ENCODE measurements around the gene GGCX. TPM values are rescaled to one million over a fixed set of nuclear protein-coding genes. Genes with fewer than 3 reads are reported as not detected.

GGCX gene
- total RNA-seq, 1 donor from 2014 or later: 25.5 TPM

DNA sequence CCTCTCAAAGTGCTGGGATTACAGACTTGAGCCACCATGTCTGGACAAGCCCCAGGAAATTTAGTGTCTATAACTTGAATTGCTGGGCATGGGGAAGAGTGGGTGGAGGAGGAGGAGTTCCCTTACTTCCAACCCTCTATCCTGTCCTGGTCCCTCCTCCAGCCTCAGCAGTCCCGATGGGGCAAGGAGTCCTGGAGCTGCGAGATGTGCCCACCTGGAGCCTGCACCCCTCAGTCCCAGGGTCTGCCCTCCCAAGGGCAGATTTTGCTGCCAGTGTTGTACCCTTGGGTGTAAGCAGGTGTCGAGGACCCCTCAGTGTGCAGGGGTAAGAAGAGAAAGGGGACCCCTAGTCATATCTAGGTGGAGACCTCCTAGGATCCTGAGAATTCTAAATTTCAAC is 18.9 kb upstream of the GGCX start:
- TF ChIP-seq, protein P1, sequence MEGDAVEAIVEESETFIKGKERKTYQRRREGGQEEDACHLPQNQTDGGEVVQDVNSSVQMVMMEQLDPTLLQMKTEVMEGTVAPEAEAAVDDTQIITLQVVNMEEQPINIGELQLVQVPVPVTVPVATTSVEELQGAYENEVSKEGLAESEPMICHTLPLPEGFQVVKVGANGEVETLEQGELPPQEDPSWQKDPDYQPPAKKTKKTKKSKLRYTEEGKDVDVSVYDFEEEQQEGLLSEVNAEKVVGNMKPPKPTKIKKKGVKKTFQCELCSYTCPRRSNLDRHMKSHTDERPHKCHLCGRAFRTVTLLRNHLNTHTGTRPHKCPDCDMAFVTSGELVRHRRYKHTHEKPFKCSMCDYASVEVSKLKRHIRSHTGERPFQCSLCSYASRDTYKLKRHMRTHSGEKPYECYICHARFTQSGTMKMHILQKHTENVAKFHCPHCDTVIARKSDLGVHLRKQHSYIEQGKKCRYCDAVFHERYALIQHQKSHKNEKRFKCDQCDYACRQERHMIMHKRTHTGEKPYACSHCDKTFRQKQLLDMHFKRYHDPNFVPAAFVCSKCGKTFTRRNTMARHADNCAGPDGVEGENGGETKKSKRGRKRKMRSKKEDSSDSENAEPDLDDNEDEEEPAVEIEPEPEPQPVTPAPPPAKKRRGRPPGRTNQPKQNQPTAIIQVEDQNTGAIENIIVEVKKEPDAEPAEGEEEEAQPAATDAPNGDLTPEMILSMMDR (IDR thresholded peaks at IDR 0.05; ENCODE audit: borderline replicate concordance): no peak
- intact Hi-C loops (cut with micrococcal nuclease): no loop called here
- Histone ChIP-seq H3K36me3 (no peaks in the 10 kb centered on the region), H3K9me3 (replicated peaks) (no peaks in the 10 kb centered on the region), H3K4me1 (peaks cover 48% of the 10 kb centered on the region), H3K4me3 (no peak overlapping the region), H3K27ac (replicated peaks) (peak overlapping the region; percentile 72), H3K27me3 (ENCODE audit: low read depth) (no peaks in the 10 kb centered on the region)
- DNase-seq: no peak

DNA sequence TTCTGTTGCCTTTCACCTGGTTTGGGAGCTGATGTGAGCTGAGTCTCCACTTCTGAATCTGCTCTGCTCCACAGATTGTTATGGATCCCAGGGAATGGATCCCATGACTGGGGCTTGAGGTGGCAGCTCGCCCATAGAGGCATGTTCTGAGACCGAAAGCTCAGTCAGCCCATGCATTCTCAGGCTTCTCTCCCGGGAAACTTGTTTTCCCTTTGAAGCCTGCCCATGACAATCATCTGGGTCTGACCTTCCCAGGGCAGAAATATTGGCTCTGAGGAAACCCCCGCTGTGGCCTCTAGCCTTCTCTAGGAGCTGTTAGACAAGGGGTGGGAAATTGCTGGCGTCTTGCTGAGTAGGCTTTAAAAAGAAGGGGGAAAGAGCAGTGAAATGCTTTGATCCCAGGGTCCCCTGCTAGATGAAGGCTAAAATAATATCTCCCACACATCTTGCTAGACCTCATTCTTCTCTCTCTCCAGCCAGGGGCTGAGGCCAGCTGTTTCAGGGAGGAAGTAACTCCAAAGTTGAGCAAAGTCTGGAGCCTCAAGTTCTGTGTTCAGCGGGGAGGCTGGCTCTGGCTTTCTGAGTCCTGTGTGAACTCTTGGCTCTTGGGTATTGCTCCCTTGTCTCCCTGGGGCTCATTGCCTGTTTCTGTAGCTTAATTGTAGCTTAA is 18.1 kb upstream of the GGCX start:
- H3K36me3 ChIP-seq: no peaks in the 10 kb centered on the region
- peak overlapping the region; percentile 47 for H3K4me3 ChIP-seq
- intact Hi-C loops (cut with micrococcal nuclease): no loop called here
- H3K9me3 ChIP-seq (replicated peaks): no peaks in the 10 kb centered on the region
- TF ChIP-seq, protein P1 (IDR thresholded peaks at IDR 0.05; ENCODE audit: borderline replicate concordance): no peak
- no peak for DNase-seq
- peaks cover 40% of the 10 kb centered on the region for H3K4me1 ChIP-seq
- no peaks in the 10 kb centered on the region for H3K27me3 ChIP-seq (ENCODE audit: low read depth)
- peak overlapping the region; percentile 72 for H3K27ac ChIP-seq (replicated peaks)

DNA sequence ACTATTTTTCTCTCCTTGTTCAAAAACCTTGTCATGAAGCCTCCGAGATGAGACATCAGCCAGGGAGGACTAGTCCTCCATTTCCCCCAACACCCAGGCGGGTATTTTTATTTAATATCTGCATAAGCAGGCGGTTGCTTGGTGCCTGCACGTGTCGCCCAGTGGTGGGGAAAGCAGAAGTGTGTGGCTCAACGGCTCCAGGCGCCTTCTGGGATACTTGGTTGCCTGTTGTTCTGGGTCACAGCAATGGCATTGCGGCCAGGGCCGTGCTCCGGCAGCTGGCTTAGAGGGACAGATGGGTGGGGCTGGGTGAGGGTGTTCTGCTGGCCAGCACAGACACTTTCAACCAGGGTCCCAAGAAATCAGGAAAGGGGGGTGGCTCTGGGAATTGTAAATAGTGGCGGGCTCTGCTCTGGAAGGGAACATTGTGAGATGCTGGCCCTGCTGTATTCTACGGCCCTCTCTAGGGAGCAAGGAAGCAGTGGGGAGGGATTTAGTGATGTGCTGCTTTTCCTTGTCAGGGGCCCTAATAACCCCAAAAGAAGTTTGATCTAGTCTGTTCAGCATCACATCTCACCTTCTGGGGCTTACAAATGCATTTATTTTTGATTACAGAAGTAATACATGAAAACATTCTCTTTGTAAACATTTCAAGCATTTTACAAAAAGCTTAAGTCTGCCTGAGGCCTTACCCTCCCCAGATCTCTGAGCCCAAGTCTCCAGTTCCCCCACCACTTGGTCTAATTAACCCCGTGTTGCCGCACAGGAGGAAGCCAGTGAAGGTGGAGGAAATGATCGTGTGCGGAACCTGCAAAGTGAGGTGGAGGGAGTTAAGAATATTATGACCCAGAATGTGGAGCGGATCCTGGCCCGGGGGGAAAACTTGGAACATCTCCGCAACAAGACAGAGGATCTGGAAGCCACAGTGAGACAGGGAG is 17.2 kb upstream of the GGCX start:
- intact Hi-C loops (cut with micrococcal nuclease): no loop called here
- H3K27me3 ChIP-seq (ENCODE audit: low read depth): no peaks in the 10 kb centered on the region
- peak; percentile 56 for DNase-seq
- H3K4me3 ChIP-seq: peak overlapping the region; percentile 47
- no peaks in the 10 kb centered on the region for H3K9me3 ChIP-seq (replicated peaks)
- TF ChIP-seq, protein P1 (IDR thresholded peaks at IDR 0.05; ENCODE audit: borderline replicate concordance): no peak
- H3K36me3 ChIP-seq: no peaks in the 10 kb centered on the region
- H3K4me1 ChIP-seq: peaks cover 31% of the 10 kb centered on the region
- peak overlapping the region; percentile 72 for H3K27ac ChIP-seq (replicated peaks)

DNA sequence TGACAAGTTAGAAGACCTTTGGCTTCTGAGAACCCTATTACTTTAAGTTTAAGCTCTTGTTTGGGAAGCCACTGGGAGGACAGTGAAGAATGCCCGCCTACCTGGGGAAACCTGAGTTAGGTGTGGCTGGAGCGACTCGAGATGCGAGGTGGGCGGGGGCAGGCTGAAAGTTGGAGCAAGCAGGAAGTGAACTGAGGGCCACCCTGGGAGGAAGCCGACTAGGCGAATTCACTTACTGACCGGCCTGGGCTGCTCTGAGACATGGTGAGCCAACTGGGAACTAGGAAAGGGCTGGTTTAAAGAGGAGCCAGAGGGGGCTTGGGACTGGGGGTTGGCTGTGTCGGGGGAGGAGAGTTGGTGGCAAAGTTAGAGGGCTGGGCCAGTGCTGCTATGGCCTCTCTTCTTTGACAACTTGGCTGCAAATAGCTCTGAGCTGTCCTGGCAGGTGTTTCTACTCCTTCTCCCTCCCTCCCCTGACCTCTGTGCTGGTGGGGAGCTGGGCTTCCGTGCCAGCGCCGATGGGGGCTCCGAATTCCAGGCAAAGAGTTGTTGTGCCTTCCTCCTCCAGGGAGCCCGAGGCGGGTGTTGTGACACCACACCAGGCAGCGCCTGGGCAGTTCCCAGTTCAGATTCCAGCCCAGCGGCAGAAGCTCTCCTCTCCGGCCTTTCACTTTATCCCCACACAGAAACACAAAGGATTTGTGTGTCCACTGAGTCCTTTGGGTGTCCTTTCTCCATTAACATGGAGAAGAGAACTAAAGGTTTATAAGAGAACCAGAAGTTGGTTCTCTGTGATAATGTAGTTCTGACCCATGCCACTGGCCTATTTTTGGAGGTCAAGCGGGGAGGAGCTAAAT is 16.3 kb upstream of the GGCX start, which contains the start of gene VAMP8:
Gene VAMP8 (plus strand): TSS at position 201 of the 857 bp plus-strand sequence. CDS start 61 bp downstream, at position 262.
- no peaks in the 10 kb centered on the region for H3K9me3 ChIP-seq (replicated peaks)
- DNase-seq: no peak
- no peaks in the 10 kb centered on the region for H3K27me3 ChIP-seq (ENCODE audit: low read depth)
- H3K4me1 ChIP-seq: peaks cover 26% of the 10 kb centered on the region
- TF ChIP-seq, protein P1 (IDR thresholded peaks at IDR 0.05; ENCODE audit: borderline replicate concordance): no peak
- no peaks in the 10 kb centered on the region for H3K36me3 ChIP-seq
- intact Hi-C loops (cut with micrococcal nuclease): no loop called here
- peak within 1 kb of the TSS; percentile 72 for H3K27ac ChIP-seq (replicated peaks)
- H3K4me3 ChIP-seq: peak within 1 kb of the TSS; percentile 47

DNA sequence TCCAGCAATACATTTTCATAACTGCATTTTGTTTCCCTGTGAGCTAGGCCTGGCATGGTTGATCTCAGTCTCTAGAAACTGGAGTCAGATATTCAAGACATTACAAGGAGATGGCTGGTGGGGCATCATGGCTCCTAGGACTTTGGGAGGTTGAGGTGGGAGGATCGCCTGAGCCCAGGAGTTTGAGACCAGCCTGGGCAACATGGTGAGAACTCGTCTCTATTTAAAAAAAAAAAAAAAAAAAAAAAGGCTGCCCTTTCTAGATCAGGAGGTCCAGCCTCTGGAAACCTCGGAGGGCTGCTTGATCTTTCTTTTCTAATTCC is 15.7 kb upstream of the GGCX start:
- H3K4me3 ChIP-seq: peak overlapping the region; percentile 47
- peak overlapping the region; percentile 72 for H3K27ac ChIP-seq (replicated peaks)
- no peaks in the 10 kb centered on the region for H3K9me3 ChIP-seq (replicated peaks)
- H3K36me3 ChIP-seq: no peaks in the 10 kb centered on the region
- DNase-seq: no peak
- intact Hi-C loops (cut with micrococcal nuclease): no loop called here
- H3K4me1 ChIP-seq: peaks cover 26% of the 10 kb centered on the region
- TF ChIP-seq, protein P1 (IDR thresholded peaks at IDR 0.05; ENCODE audit: borderline replicate concordance): no peak
- H3K27me3 ChIP-seq (ENCODE audit: low read depth): no peaks in the 10 kb centered on the region

Measured in left ventricle myocardium inferior (tissue), 1 donor.